GM18873 (cell line): ENCODE measurements around the gene BTC.
"Not testable (repeated sequence)": the region's sequence is repeated elsewhere in the genome, so short reads cannot be mapped to it uniquely, and the experiment has no call there.

ENCODE experiments used
- ATAC-seq: cut with Tn5 transposase; IDR thresholded peaks from one replicate; pipeline ENCODE4 v1.9.1; 2021; ENCODE audit warnings: mild to moderate bottlenecking, moderate library complexity, moderate number of reproducible peaks; ENCODE audit not compliant: unreplicated experiment, low FRiP score

BTC gene

GRCh38 chr4:74794382-74795010 lies at the start of gene BTC:
TSS of gene BTC (minus strand) at chr4:74794523. CDS start at chr4:74794325, 198 bp downstream.
- no peak for ATAC-seq

DNA sequence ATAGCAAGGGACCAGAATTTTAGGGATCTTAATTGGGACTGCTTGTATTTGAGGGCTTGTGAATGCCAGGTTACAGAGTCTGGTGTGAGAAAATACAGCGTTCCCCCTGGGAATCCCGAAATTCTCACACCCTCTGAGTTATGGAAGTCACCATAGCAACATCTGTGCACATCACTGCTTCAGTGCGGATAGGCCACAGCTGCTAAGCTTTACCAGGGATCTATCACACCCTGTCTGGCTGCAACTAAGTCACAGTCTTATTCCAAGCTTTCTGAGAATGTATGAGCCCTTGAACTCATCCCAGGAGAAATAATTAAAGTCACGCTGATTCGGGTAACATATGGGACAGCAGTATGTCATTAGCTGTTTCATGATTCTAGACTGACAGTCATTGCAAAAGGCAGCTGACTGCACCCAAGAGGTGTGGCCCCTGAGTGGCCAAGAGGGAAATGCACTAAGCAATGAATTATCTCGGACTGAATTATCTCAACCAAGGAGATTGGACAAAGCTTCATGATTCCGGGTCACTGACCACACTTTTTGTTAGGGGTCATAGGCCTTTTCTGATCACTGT lies 46.7 kb upstream of the BTC start:
- no peak for ATAC-seq

GRCh38 chr4:74838746-74839370 lies 44.5 kb upstream of the BTC start:
- no peak for ATAC-seq

DNA sequence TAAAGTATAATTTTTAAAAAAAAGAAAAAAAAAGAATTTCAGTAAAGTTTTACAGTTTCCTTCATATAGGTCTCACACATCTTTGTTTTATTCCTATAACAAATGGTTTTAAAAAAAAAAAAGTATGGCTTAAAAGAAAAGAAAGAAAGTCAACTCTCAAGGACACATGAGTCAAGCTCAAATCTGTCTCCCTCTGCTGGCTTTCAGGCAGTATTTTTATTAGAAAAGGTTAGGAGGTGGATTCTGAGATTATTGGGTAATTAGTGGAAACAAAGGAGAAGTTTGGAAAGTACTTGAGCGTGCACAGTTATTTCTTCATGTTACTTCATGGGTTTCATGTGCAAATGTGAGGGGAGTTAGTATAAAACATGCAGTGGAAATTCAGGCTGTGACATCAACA lies 36.6 kb upstream of the BTC start:
- no peak for ATAC-seq

DNA sequence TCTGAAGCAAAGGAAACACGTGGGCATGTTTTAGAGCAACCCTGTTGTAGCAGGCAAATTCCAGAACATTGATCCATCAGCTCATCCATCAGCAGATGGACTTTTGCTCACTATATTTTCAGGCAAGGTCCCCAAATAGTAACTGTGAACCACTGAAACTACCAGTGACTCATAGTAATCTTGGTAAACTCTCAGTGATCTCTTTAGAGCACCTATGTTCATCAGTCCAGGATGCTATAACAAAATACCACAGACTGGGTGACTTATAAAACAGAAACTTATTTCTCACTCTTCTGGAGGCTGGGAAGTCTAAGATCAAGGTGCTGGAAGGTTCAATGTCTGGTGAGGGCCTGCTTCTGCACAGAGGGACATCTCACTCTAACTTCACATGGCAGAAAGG lies 28.9 kb upstream of the BTC start:
- ATAC-seq, result no peak

GRCh38 chr4:74822603-74823002 lies 28.3 kb upstream of the BTC start:
- no peak for ATAC-seq

GRCh38 chr4:74821541-74821940 lies 27.2 kb upstream of the BTC start:
- ATAC-seq, result no peak

GRCh38 chr4:74814052-74814451 lies 19.7 kb upstream of the BTC start:
- no peak for ATAC-seq

DNA sequence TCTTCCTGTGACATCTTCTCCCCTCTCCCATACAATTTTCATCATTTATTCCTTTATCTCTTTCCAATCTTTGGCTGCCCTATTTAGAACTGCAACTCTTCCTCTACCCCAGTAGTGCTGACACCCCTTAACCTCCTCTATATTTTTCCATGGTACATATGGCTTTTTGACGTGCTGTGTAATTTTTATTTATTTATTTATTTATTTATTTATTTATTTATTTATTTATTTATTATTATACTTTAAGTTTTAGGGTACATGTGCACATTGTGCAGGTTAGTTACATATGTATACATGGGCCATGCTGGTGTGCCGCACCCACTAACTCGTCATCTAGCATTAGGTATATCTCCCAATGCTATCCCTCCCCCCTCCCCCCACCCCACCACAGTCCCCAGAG lies 17.7 kb upstream of the BTC start:
- ATAC-seq, result not testable (repeated sequence)

DNA sequence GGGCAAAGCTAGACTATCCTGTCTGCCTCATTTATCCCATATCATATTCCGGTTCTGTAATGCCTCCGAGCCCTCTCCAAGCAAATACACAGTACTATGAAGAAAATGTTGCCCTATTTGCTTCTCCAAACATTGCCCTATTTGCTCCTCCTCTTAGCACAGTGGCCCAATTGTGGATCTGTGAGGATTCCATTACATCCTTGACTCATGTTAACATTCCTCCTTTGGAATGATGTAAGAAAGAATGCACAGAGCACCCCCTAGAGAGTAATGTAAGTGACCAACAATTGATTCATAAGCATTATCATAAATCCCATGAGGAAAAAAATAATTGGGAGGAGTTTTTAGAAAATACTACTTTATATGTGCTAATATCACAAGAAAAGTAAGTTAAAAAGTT lies 11.3 kb upstream of the BTC start:
- no peak for ATAC-seq

- no peak for ATAC-seq
These were observed 6.0 kb upstream of the BTC start for GRCh38 chr4:74800310-74800709.

DNA sequence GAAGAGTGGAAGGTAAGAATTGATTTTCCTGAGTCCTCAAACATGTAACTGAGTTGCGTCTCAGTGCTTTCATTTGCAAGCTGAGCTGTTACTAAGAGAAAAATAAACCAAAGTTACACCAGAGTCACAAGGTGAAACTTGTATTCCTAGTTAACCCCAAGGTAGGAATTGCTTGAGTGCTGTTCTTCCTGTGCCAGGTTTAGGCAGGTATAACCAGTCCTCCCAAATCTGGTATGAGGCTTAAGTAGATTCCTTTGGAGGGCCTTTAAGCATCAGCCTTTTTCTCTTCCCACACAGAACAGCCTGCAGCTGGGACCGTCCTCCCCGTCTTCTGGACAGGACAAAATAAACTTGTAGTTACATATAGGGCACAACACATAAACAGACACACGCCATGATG lies 2.3 kb upstream of the BTC start:
- no peak for ATAC-seq

DNA sequence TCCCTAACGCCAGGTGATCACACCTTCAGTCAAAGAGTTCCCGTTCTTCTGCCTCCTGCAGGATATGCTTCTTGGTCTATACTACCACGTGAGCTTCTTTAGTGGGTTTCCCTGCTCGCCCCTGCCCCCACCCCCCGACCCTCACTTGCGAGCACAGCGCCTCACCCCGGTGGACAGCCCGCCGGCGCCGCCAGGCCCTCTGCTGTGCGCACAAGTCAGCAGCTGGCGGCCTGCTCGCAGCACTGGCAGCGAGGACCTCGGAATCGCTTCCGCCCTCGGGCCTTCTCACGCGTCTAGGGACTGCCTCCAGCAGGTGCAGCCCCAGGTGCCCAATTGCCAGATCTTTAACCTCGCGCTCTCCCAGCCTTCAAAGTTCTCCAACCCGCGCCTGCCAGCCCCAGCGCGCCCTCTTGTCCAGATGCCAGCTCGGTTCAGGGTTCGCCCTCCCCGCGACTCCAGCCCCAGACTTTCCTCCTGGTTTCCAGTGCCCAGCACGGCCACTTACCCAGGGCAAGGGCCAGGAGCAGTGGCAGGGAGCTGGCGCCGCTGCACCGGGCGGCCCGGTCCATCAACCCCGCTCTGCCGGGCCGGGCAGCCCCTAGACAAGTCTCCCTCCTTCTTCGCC lies 454 bp downstream of the BTC start:
- peak; percentile 74 for ATAC-seq

DNA sequence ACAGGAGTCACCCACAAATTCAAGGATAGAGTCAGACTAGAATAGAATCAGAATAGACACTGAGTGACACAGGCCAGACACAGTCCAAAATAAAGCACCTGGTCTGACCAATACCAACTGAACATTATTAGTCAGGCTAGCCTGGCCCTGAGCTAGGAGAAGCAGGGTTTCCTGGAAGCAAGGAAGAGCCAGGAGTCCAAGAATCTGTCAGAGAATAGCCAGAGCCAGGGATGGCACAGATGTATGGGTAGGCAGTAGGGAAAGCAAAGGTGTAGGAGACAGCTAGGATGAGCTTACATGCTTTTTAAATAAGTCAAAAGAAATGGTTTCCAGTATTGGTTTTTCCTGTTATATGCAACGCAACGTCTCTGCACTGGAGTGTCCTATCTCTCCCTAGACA lies 3.7 kb downstream of the BTC start:
- no peak for ATAC-seq

GRCh38 chr4:74789518-74789917 lies 4.8 kb downstream of the BTC start:
- ATAC-seq, result no peak

GRCh38 chr4:74777531-74777930 lies 16.8 kb downstream of the BTC start:
- ATAC-seq, result no peak

DNA sequence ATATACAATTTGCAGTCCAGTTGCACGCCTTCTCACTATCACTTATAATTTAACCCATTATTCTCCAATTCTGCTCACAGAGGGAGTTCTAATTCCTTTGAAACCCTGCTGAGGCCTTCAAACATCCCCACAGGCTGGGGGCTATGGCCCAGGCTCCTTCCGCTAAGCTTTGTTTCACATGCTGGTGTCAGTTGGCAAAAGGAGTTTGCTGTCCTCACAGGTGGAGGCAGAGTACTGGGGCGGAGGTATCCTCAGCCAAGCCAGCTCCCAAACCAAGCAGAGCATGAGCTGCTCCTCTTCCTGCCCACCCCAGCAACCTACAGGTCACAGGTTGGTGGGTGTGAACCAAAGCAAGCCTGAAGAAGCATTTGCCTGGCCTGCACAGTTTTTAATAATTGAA lies 21.5 kb downstream of the BTC start:
- ATAC-seq, result no peak

DNA sequence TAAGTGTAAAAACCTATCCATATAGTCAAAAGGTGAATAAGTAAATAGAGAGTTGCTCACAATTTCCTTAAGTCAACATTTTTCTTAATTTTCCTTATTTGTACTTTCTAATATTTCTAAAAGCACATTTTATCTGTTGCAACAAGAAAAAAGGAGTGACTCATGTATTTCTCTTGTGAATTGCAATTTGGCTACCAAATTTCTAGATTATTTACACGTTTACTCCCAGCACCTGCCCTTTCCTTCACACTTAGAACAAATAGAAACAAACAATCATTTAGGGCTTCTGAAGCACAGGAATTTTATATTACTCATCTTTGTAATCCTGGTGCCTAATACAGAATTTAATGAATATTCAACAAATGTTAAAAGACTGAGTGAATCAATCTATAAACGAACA lies 22.2 kb downstream of the BTC start:
- ATAC-seq, result no peak

- ATAC-seq, result no peak
These were observed 24.0 kb downstream of the BTC start for GRCh38 chr4:74770226-74770910.

- no peak for ATAC-seq
These were observed 25.3 kb downstream of the BTC start for GRCh38 chr4:74768857-74769525.

DNA sequence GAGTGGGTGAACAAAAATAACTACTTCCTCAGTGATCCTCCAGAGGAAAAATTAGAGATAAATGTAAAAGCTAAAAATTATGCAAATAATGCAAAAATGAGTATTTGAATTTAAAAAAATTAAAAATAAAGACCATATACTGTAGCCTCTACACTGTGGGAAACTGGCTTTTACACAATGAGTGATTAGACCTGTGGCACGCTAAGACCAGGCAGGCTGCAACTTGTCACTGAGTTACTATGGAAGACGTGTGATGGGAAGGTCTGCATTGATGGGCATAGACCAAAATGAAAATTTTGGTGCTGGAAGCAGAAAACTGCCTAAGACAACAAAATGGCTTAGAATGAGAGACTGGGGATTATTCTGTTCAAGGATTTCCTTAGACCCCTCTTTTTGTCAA lies 30.2 kb downstream of the BTC start:
- no peak for ATAC-seq
